Upper lobe of left lung (tissue), 6 donors: Measurements from ENCODE around the gene CATSPER3. TPM values are rescaled to one million over a fixed set of nuclear protein-coding genes. Genes with fewer than 3 reads are reported as not detected.

Experiments used
- ATAC-seq, 2 donors: fragments of 200-7000 bp; cut with Tn5 transposase; one replicate each; pipeline ENCODE4 v1.9.1; 2022; ENCODE audit warnings: mild to moderate bottlenecking in 2 of 2, moderate library complexity in 2 of 2; ENCODE audit not compliant: low FRiP score in 2 of 2
- DNase-seq, 2 donors: peaks; one replicate each; pipeline ENCODE4 v3.0.0-alpha.2; 2019 to 2020
- H3K27ac ChIP-seq, 4 donors: fragments of 200-600 bp; sonication (generic); one replicate each; pipeline ENCODE4 v1.5.1; 2016 to 2019
- H3K27me3 ChIP-seq, 4 donors: fragments of 200-600 bp; sonication (generic); one replicate each; pipeline ENCODE4 v1.5.1; 2017 to 2019
- H3K36me3 ChIP-seq, 4 donors: fragments of 200-600 bp; sonication (generic); one replicate each; pipeline ENCODE4 v1.5.1; 2016 to 2019
- H3K4me1 ChIP-seq, 4 donors: fragments of 200-600 bp; sonication (generic); one replicate each; pipeline ENCODE4 v1.5.1; 2018 to 2019
- H3K4me3 ChIP-seq, 4 donors: fragments of 200-600 bp; sonication (generic); one replicate each; pipeline ENCODE4 v1.5.1; 2017 to 2019; ENCODE audit warnings: mild to moderate bottlenecking in 2 of 4, moderate library complexity in 1 of 4
- H3K9me3 ChIP-seq, 4 donors: fragments of 200-600 bp; sonication (generic); one replicate each; pipeline ENCODE4 v1.5.1; 2018 to 2019
- CTCF ChIP-seq, 6 experiments: fragments of 450-650 bp in 4 of 6; fragments of 200-600 bp in 2 of 6; sonication (generic) in 2 of 6; IDR thresholded peaks; one replicate each; pipeline ENCODE4 v1.5.1; 2016 to 2019; ENCODE audit warnings: antibody characterized with exemption in 6 of 6
- EP300 ChIP-seq, 4 donors: sonication (generic); formaldehyde crosslinking; IDR thresholded peaks; one replicate each; pipeline ENCODE4 v1.5.1; 2017; ENCODE audit warnings: antibody characterized with exemption in 4 of 4, control low read depth in 2 of 4
- POLR2A ChIP-seq, 4 donors: fragments of 450-650 bp; IDR thresholded peaks; one replicate each; pipeline ENCODE4 v1.5.1; 2016 to 2017; ENCODE audit warnings: antibody characterized with exemption in 4 of 4, mild to moderate bottlenecking in 2 of 4
- POLR2AphosphoS5 ChIP-seq, 2 donors: sonication (generic); formaldehyde crosslinking; IDR thresholded peaks; one replicate each; pipeline ENCODE4 v1.5.1; 2017; ENCODE audit warnings: antibody characterized with exemption in 2 of 2
- WGBS, 2 donors: methylation state at CpG; one replicate each; pipeline ENCODE4 v1.1.5; 2017 to 2018; 5-methylcytosine and 5-hydroxymethylcytosine counted together
- total RNA-seq, 6 donors: library from RNA; depleted of rRNA in 4 of 6; stranded (reverse); fragments of >200 nt in 4 of 6; gene quantifications; one replicate each; pipeline versions ENCODE4 v1.1.0 to v1.2.1, GENCODE V29; 2016 to 2021
- donor health status: DM: no; HTN: no; CAD: no; lungs with moderate emphysema.
- donor health status: DM: no; HTN: yes; CAD: no; lungs with severe emphysema.

CATSPER3 gene
- total RNA-seq, 6 donors from 2014 or later, result 0.67 to 1.7 TPM; not detected in 4

DNA sequence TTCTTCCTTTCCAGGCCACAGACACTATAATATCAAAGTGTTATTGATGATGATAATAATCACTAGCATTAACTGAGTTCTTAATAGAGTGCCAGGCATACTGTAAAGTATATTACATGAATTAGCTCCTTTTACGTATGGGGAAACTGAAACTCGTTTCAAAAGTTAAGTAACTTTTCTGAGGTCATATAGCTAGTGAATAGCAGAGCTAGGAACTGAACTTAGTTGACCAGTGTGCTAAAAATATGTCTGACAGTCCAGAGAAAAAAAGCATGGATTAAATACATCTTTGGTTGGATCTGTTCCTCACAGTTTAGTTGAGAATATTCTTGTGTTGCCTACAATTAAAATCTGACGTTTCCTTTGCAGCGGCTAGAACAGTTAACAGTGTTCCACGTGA is 18.4 kb upstream of the CATSPER3 start:
- DNase-seq (no peak), ATAC-seq (no peak)
- Histone ChIP-seq H3K4me1 (peaks cover 0 to 4% (median 0%) of the 10 kb centered on the region in 4 donors), H3K4me3 (no peak overlapping the region), H3K36me3 (no peaks in the 10 kb centered on the region), H3K27ac (no peak overlapping the region), H3K9me3 (peaks cover 2 to 6% (median 4%) of the 10 kb centered on the region in 4 donors), H3K27me3 (no peaks in the 10 kb centered on the region)
- TF ChIP-seq EP300 (IDR thresholded peaks at IDR 0.05) (no peak), POLR2AphosphoS5 (IDR thresholded peaks at IDR 0.05) (no peak), CTCF (IDR thresholded peaks at IDR 0.05) (no peak), POLR2A (IDR thresholded peaks at IDR 0.05) (no peak)
- WGBS, 2 donors, result 86 to 87% methylated on average over 5 of the region's 5 CpGs

DNA sequence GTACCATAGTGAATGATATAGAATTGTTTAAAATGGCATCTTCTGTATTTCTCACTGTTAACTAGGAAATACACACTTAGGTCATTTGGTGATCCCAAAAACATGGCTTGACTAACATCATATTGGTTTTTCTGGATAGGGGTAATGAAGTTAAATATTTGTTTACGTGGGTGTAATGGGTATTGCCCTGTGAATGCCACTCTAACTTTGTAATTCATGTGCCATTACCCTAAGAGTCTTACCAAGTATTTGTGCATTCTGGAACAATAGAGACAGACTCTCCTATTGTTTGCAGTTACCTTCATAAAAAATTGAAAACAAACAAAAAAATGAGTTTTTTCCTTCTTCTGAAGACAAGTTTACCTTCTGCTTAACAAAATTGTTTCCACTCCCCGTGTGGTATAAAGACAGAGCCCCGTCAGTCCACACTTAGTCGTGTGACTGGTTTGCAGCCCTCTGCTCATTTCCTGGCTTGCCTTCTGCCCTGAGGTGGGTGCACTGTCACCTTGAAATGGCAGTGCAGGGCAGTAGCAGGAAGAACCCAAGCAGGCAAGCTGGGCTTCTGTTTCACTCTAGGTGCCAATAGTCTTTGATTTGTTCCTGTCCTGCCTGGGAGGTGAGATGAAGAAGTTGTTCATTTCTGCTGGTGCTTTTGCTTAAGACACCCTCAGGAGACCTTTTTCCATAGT is 9.6 kb upstream of the CATSPER3 start:
- TF ChIP-seq EP300 (IDR thresholded peaks at IDR 0.05) (no peak), POLR2A (IDR thresholded peaks at IDR 0.05) (no peak), POLR2AphosphoS5 (IDR thresholded peaks at IDR 0.05) (no peak), CTCF (IDR thresholded peaks at IDR 0.05) (no peak)
- WGBS, 2 donors, result 81 to 89% methylated on average over 4 of the region's 4 CpGs
- DNase-seq, result no peak
- Histone ChIP-seq H3K9me3 (peaks cover 7 to 12% (median 10%) of the 10 kb centered on the region in 4 donors), H3K27me3 (no peaks in the 10 kb centered on the region), H3K4me1 (no peaks in the 10 kb centered on the region), H3K27ac (no peak overlapping the region), H3K4me3 (no peak overlapping the region), H3K36me3 (peaks cover 5 to 23% (median 11%) of the 10 kb centered on the region in 4 donors)
- ATAC-seq, result no peak

- ATAC-seq (no peak), DNase-seq (no peak)
- Histone ChIP-seq H3K4me3 (no peak overlapping the region), H3K36me3 (peaks cover 5 to 23% (median 11%) of the 10 kb centered on the region in 4 donors), H3K9me3 (peaks cover 7 to 12% (median 10%) of the 10 kb centered on the region in 4 donors), H3K27me3 (no peaks in the 10 kb centered on the region), H3K27ac (no peak overlapping the region), H3K4me1 (no peaks in the 10 kb centered on the region)
- no peak for TF ChIP-seq POLR2A (IDR thresholded peaks at IDR 0.05)
- TF ChIP-seq EP300 (IDR thresholded peaks at IDR 0.05), result no peak
- TF ChIP-seq POLR2AphosphoS5 (IDR thresholded peaks at IDR 0.05), result no peak
- no peak for TF ChIP-seq CTCF (IDR thresholded peaks at IDR 0.05)
- 63 to 81% methylated on average over 3 of the region's 3 CpGs for WGBS, 2 donors
Measured at GRCh38 chr5:134958755-134959154, 9.0 kb upstream of the CATSPER3 start.

DNA sequence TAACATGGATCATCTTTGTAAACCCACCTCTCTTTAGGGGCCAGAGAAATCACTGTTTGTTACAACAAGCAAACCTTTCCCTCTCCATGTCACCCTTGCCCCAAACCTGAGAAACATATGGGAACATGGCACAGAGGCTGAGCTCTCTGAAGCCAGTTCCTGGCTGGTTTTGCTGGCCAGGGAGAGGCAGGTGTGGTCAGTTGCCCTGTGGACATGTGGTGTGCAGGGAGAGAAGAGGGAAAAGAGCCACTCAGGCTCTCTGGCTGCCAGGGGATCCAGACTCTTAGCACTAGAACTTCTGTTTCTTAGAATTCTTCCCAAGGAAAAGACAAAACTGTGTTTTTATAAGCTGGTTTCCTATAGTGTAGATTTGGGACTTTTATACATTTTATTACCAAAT is 4.6 kb upstream of the CATSPER3 start:
- no peaks in the 10 kb centered on the region for H3K4me1 ChIP-seq
- TF ChIP-seq EP300 (IDR thresholded peaks at IDR 0.05) (no peak), POLR2A (IDR thresholded peaks at IDR 0.05) (no peak), CTCF (IDR thresholded peaks at IDR 0.05) (no peak), POLR2AphosphoS5 (IDR thresholded peaks at IDR 0.05) (no peak)
- no peaks in the 10 kb centered on the region for H3K27me3 ChIP-seq
- no peak for DNase-seq
- no peak for ATAC-seq
- H3K9me3 ChIP-seq, result no peaks in the 10 kb centered on the region
- H3K36me3 ChIP-seq, result peaks cover 5 to 27% (median 14%) of the 10 kb centered on the region in 4 donors
- H3K4me3 ChIP-seq, result no peak overlapping the region
- H3K27ac ChIP-seq, result no peak overlapping the region
